KG1 (cell line): ENCODE data around the gene NSMF.
"Not testable (repeated sequence)": the region's sequence is repeated elsewhere in the genome, so short reads cannot be mapped to it uniquely, and the experiment has no call there.

Source experiments
- DNase-seq: peaks from one replicate; lab custom pipeline; 2025; lab: John Stamatoyannopoulos, UW

Gene NSMF

DNA sequence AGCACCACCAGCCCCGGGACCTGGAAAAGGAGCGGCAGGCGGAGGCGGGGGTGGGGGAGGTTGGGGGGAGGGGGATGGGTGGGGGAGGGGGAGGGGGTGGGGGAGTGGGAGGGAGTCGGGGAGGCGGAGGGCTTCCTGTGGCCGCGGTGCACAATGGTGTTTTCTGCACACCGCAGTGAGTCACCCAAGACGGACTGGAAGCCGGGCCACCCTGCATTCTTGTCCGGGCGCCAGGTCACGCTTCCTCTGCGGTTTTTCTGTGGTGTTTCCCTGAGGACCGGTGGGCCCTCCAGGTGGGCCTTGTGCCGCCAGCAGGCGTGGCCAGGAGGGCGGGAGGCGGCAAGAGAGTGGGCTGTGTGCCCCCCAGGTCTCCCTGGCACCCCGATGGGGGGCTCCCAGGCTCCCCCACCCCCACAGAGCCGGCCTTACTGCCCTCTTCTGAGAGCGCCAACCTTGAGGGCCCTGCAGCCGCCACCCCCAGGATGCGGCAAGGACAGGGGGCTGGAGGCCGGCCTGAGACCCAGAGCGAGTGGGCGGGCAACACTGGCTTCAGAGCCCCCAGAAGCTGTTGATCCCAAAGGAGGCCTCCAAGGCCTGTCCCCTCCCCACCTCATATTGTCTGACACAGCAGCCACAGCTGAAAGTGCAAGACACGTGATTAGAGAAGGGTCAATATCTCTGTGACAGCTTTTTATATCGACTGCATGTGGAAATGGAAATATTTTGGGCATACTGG is 47.3 kb downstream of the NSMF start:
- peak; percentile 63 for DNase-seq

DNA sequence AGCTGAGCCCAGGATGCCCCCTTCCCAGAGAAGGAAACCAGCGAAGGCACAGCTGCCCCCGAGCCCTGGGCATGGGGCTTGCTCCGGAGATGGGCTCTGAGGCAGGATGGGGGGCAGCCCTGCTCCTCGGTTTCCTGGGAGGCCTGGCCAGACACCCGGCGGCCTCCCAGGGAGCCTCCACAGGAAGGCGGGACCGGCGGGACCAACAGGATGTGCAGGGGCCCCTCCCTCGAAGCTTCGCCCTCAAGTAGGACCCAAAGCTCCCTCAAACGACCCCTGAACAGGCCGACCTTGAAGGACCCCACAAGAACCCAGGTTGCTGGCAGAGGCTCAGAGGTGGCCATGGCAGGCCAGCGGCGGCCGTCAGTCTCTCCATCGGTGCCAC is 47.9 kb downstream of the NSMF start:
- DNase-seq = no peak

DNA sequence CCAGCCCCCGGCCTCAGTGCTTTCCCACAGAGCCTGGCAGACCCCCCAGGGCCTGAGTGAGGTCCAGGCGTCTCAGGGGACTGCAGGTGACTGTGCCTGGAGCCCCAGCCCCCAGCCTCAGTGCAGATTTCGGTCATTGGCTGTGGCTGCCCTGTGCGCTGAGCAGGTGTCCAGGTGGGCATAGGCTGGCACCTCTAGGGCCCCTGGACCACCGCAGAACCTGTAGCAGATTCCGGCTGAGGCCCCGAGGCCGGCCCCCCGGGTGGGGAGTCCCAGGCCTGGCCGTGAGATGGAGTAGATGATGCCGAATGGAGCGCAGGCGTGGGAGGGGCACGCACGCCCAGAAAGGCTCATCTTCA is 48.3 kb downstream of the NSMF start:
- no peak for DNase-seq

DNA sequence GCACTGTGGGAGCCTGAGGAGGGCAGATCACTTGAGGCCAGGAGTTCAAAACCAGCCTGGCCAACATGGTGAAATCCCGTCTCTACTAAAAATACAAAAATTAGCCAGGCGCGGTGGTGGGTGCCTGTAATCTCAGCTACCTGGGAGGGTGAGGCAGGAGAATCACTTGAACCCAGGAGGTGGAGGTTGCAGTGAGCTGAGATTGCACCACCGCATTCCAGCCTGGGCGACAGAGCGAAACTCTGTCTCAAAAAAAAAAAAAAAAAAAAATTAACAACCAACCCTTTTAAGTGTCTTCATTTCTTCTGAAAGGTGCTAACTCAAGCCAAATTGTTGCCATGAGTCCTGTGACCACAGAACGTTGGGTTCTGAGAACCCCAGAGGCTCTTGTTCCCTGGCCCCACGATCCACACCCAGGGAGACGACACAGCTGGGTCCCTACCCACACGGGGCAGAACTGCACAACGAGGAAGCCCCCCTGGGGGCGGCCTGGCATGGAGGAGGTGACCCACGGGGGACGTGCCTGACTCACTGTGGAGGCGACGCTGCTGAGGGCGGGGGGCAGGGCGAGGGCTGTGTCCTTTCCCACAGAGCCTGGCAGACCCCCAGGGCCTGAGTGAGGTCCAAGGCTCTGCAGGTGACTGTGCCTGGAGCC is 48.8 kb downstream of the NSMF start:
- not testable (repeated sequence) for DNase-seq

DNA sequence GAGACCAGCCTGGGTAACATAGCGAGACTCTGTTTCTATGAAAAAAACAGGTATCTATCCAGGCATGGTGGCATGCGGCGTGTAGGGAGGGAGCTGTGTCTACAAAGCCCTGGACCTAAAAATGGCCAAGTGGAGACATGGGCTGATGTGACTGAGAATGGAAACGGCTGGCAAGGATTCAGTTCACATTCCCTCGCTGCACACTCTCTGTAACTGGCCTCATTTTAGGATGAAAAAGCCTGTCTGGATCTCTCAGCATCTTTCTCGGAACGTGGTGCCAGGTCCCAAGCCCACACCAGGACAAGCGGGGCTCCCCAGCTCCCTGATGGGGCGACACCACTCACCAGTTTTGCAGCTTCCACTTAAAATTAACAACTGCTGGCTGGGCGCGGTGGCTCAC is 49.6 kb downstream of the NSMF start:
- DNase-seq = no peak

DNA sequence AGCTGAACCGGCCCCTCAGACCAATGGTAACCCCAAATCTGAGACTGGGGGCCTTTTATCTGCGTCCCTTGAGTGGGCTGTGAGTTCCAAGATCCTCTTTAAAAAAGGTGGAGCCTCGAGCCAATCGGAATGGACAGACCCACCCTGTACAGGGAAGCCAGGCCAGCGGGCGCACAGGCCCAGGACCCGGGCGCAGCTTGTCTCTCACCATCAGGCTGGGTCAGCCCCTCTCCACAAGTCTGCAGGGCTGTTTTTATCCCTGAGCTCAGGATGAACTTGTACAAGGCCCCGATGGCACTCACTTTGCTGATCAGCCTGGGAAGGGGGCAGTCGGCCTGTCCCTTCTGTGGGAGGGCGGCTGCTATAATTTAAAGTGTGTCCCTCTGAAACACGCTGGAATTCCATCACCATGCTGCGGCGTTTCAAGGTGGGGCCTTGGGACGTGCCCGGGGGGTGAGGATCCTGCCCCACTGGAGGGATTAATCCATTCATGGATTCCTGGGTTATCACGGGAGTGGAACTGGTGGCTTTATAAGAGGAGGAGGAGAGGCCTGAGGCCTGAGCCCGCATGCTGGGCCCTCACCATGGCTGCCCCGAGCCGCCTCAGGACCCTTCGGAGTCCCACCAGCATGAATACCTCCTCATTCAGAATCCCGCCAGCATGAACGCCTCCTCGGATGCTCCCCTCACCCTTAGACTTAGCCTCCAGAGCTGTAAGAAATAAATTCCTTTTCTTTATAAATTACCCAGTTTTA is 50.3 kb downstream of the NSMF start:
- DNase-seq = no peak

DNA sequence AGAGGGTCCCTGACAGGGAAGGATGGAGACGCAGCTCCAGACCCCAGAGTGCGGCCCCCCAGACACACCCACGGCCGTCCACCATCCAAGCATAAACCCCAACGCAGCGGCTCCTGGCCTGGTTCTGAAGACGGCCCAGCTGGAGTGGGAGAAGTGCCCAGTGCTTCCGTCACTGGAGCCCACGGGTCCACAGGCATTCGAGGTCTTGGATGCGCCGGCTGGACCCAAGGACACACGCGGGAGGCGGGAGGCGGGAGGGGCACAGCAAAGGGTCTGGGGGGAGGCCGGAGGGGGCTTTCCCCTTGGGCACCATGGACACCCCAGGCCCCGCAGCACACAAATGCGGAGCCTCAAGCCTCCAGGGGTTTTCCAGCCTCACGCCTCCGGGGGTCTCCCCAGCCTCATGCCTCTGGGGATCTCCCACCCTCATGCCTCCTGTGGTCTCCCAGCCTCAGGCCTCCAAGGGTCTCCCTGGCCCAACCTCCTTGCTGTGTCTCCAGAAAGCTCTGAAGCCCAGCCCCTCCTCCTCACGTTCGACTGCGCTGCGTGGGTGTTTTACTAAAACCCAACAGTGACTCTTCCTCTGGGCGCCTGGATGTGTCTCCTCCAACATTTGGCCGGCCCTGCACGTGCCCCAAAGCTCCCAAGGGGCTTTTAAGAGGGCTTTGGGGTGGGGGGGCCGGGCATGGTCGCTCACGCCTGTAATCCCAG is 51.4 kb downstream of the NSMF start:
- no peak for DNase-seq

DNA sequence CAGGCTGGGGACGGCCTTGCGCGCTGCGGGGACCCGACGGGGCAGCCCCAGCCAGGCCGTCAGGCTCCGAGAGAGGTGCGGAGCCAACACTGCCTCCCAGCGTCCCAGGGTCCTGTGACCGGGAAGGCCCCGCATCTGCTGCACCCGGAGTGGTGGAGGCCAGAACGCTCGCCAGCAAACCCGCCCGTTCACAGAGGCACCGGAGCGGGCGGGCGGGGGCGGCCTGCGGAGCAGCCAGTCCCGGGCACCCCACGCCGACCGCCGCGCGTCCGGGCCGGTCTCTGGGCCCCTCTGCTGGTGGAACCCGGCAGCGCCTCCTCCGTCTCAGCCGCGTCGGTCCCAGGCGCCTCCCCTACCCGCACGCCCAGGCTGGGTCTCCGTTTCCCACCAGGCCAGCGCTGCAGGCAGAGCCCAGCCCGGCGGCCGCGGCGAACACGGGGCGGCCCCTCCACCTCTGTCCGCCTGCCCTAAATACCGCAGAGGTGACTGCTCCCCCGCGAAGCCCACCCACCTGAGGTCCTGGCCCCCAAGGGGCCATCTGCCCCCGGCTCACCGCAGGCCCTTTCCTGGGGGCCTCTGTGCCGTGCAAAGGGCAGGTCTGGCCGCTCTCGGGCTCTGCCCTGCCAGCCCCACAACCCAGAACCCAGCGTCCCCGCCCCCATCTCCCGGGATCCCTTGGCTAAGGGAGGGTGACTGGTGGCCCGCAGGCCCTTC is 52.1 kb downstream of the NSMF start:
- DNase-seq = no peak

DNA sequence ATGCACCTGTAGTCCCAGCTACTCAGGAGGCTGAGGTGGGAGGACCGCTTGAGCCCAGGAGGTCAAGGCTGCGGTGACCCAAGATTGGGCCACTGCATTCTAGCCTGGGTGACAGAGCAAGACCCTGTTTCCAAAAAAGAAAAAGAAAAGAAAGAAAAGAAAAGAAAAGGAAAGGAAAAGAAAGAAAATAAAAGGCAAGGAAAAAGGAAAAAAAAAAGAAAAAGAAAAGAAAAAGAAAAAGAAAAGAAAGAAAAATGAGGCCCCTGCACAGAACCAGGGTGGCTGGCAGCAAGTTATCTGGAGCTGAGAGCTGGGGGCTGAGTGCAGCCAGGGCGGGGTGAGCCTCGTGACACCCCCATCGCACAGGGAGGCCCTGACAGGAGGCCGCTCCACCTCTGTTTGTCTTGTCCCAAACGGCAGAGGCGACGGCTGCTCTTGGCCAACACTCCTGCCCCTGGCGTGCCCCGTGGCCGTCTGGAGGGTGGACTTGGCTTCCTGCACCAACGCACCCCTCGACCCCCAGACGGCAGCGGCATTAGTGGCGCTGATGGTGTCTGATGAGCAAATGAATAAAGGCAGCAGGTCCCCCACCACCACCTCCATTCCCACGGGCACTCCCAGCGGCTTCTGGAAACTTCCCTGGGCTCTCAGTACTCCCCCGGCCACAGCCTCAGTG is 52.9 kb downstream of the NSMF start:
- no peak for DNase-seq

DNA sequence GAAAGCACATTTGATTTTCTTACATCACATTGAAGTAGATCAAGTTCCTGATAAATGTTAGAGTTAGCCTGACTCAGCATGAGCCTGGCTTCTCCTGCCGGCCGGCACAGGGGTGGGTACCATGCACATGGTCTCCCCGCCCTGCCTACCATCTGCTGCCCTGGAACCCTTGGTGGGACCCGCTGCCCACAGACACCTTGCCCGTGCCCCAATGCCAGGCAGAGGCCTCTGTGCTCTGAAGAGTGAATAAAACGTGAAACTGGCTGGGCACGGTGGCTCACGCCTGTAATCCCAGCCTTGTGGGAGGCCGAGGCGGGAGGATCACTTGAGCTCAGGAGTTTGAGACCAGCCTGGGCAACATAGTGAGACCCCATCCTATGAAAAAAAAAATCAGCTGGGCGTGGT is 53.5 kb downstream of the NSMF start:
- no peak for DNase-seq

DNA sequence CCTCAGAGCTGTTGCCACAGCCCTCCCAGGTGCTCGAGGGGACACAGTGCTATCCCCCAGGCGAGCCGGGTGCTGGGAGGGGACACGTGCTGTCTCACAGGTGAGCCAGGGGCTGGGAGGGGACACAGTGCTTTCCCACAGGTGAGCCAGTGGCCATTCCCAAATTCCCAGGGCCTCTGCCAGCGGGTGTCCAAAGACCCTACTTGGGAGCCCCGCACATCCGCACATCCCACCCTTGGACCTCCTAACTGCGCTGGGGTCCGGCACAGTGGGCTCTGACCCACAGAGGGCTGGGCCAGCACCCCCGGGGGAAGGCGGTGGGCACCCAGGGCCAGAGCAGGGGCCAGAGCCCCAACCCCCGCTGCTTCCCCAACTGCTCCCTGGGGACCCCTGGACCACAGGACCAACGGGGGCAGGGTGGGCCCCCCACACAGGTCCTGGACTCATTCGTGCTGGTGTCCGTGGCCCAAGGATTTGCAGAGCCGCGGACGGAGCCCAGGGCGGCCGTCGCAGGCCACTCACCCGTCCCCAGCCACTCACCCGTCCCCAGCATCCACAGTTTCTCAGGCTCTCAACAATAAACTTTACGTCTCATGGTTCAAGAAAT is 54.1 kb downstream of the NSMF start:
- DNase-seq = no peak

DNA sequence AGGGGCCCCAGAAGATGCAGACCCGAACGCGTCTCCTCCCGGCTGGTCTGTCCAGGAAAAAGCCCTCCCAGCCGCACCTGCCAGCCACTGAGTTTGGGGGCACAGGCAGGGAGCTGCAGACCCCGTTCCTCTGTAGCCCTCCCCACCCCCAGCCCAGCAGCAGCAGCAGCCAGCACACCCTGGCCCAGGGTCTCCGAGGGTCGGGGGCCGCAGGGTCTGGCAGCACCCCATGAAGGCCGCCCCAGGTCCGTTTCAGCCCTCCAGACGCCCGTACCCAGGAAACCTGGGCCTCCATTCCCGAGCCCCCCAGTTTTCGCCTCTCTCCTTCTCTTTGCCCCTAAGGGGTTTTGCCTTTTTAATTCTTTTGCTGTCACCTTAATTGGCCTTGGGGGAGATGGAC is 55.9 kb downstream of the NSMF start:
- no peak for DNase-seq

DNA sequence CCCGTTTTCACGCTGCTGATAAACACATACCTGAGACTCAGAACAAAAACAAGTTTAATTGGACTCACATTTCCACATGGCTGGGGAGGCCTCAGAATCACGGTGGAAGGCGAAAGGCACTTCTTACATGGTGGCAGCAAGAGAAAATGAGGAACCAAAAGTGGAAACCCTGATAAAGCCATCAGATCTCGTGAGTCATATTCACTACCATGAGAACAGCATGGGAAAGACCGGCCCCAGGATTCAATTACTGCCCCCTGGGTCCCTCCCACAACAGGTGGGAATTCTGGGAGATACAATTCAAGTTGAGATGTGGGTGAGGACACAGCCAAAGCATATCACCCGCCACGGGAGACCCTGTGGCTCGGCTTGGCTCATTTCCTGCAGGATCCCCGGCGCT is 56.4 kb downstream of the NSMF start:
- DNase-seq = no peak

DNA sequence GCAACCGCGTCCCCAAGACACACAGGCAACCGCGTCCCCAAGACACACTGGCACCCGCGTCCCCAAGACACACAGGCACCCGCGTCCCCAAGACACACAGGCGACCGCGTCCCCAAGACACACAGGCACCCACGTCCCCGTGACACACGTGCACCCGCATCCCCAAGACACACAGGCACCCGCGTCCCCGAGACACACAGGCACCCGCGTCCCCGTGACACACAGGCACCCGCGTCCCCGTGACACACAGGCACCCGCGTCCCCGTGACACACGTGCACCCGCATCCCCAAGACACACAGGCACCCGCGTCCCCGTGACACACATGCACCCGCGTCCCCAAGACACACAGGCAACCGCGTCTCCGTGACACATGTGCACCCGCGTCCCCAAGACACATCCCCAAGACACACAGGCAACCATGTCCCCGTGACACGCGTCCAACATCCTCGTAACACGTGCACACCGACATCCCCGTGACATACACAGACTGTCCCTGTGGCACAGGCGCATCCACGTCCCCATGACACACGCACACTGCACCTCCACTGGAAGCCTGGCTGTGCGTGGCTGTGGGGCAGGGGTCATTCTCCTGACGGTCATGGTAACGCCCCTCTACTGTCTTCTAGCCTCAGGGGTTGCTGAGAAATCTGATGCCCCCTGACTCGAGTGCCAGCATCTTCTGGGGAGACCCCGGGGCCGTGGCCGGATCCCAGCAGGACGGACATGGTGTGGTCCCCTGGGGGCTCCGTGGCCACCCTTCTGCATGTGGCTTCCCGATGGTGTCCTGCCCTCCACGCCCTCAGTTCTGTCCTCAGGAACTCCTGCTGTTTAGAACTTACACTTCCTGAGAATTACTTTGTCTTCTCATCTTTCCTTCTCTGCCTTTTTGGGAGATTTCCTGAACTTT is 60.3 kb downstream of the NSMF start:
- no peak for DNase-seq

DNA sequence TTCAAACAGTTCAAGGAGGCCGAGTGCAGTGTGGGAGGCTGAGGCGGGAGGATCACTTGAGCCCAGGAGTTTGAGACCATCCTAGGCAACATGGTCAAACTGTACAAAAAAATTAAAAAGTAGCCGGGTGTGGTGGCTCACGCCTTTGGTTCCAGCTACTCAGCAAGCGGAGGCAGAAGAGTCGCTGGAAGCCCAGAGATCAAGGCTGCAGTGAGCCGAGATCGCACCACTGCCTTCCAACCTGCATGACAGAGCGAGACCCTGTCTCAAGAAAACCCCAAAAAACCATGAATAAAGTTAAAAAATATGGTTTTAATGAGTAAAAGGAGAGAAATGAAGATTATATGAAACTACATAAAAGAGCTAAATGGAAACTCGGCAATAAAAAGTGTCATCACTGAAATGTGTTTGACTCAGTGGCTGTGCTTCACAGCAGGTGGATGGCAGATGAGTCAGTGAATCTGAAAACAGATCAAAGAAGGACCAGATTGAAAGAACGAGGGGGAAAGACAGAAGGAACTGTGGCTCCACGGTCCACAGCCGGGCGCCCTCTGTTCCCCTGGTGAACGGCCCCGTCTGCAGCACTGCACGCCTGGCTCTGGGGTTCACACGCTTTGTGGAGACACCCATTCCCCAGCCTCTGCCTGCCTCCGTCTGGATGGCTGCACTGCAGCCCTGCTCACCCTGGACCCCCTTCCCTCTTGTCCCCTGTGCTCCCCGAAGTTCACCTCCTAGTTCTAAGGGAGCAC is 61.3 kb downstream of the NSMF start:
- no peak for DNase-seq
